ENCODE results near the gene ZNF195.
"Not testable (repeated sequence)": the region's sequence is repeated elsewhere in the genome, so short reads cannot be mapped to it uniquely, and the experiment has no call there.

DNA sequence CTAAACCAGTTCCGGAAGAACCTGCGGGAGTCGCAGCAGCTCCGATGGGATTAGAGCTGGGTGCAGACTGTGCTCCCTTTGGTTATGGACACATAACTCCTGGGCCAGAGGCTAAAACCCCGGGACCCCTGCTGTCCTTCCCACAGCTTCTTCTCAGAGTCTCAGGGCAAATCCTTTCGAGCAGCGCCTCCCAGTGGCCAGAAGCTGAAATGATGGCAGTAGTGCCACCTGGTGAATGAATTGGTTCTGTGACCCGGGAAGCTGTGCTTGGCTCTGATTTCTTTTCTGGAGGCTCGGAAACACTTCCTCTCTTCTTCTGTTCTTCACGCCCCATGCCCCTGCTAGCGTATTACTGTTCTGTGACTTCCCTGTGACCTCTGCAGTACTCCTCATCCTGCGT is 29.8 kb upstream of the ZNF195 start:
- TF ChIP-seq CREB1, TAF1 (IDR thresholded peaks at IDR 0.05; ENCODE audit: low read depth): not testable (repeated sequence)
- TF ChIP-seq, protein P1, sequence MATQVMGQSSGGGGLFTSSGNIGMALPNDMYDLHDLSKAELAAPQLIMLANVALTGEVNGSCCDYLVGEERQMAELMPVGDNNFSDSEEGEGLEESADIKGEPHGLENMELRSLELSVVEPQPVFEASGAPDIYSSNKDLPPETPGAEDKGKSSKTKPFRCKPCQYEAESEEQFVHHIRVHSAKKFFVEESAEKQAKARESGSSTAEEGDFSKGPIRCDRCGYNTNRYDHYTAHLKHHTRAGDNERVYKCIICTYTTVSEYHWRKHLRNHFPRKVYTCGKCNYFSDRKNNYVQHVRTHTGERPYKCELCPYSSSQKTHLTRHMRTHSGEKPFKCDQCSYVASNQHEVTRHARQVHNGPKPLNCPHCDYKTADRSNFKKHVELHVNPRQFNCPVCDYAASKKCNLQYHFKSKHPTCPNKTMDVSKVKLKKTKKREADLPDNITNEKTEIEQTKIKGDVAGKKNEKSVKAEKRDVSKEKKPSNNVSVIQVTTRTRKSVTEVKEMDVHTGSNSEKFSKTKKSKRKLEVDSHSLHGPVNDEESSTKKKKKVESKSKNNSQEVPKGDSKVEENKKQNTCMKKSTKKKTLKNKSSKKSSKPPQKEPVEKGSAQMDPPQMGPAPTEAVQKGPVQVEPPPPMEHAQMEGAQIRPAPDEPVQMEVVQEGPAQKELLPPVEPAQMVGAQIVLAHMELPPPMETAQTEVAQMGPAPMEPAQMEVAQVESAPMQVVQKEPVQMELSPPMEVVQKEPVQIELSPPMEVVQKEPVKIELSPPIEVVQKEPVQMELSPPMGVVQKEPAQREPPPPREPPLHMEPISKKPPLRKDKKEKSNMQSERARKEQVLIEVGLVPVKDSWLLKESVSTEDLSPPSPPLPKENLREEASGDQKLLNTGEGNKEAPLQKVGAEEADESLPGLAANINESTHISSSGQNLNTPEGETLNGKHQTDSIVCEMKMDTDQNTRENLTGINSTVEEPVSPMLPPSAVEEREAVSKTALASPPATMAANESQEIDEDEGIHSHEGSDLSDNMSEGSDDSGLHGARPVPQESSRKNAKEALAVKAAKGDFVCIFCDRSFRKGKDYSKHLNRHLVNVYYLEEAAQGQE (IDR thresholded peaks at IDR 0.05; ENCODE audit: low read depth), result not testable (repeated sequence)

Data from Ishikawa (cell line).